ENCODE data around the gene SCIMP.

DNA sequence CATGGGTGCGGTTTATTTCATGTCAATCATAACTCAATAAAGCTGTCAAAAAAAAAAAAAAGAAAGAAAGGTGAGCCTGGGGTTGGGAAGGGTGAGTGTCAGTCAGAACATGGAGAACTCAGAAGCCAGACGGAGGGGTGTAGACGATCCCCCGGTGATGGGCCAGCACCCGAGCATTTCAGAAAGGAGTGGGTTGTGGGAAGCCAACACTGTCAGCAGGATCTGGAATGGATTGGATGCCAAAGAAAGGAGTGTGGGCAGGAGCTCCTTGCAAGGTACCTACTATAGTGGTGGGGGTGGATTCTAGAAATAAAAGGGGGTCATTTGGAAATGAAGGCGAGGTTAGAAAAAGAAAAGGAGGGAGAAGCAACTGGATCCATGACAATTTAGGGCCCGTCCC, 19.8 kb upstream of the SCIMP start:
- TF ChIP-seq POLR2A (IDR thresholded peaks at IDR 0.05) (no peak), EP300 (IDR thresholded peaks at IDR 0.05) (no peak)
- TF ChIP-seq, protein P1, sequence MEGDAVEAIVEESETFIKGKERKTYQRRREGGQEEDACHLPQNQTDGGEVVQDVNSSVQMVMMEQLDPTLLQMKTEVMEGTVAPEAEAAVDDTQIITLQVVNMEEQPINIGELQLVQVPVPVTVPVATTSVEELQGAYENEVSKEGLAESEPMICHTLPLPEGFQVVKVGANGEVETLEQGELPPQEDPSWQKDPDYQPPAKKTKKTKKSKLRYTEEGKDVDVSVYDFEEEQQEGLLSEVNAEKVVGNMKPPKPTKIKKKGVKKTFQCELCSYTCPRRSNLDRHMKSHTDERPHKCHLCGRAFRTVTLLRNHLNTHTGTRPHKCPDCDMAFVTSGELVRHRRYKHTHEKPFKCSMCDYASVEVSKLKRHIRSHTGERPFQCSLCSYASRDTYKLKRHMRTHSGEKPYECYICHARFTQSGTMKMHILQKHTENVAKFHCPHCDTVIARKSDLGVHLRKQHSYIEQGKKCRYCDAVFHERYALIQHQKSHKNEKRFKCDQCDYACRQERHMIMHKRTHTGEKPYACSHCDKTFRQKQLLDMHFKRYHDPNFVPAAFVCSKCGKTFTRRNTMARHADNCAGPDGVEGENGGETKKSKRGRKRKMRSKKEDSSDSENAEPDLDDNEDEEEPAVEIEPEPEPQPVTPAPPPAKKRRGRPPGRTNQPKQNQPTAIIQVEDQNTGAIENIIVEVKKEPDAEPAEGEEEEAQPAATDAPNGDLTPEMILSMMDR (IDR thresholded peaks at IDR 0.05) = no peak

Data from ovary (tissue), 3 donors.